HG03039 (cell line): ENCODE data around the gene DNTT.
A peak's percentile ranks its signal among the peaks of the same experiment; 100 is the strongest.
"Not testable (repeated sequence)": the region's sequence is repeated elsewhere in the genome, so short reads cannot be mapped to it uniquely, and the experiment has no call there.

Source experiments
- ATAC-seq: cut with Tn5 transposase; IDR thresholded peaks from one replicate; pipeline ENCODE4 v1.9.1; 2021; ENCODE audit warnings: mild to moderate bottlenecking, moderate library complexity; ENCODE audit not compliant: unreplicated experiment

Gene DNTT

DNA sequence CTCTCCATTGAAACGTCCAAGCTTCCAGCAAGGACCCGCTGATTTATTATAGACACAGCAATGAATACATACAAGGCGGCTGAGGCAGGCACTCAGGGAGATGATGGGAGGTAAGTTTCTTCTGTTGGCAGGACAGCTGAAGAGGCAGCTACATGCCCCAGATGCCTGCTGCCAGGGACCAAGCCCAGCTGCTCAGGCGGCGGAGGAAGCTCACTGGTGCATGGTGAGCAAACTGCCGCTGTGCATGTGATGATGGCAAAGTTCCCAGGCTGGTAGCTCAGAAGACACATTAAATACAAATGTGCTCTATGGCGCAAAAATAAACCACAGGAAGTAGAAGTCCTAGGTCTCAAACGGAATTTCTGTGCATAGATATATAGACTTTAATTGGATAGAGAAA is 2.3 kb downstream of the DNTT start:
- no peak for ATAC-seq

DNA sequence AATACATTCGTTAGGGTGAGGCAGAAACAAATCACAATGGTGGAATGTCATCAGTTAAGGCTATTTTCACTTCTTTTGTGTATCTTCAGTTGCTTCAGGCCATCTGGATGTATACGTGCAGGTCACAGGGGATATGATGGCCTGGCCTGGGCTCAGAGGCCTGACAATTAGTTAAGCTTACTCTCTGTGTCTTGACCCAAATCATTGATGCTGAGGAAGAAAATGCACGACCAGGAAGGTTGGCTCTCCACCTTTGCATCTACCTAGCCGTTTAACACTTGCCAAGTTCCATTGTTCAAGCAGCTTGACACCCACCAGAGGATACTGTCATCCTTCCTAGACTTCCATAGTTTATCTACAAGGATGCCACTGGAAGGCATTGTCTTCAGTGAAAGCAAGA is 4.6 kb downstream of the DNTT start:
- not testable (repeated sequence) for ATAC-seq

DNA sequence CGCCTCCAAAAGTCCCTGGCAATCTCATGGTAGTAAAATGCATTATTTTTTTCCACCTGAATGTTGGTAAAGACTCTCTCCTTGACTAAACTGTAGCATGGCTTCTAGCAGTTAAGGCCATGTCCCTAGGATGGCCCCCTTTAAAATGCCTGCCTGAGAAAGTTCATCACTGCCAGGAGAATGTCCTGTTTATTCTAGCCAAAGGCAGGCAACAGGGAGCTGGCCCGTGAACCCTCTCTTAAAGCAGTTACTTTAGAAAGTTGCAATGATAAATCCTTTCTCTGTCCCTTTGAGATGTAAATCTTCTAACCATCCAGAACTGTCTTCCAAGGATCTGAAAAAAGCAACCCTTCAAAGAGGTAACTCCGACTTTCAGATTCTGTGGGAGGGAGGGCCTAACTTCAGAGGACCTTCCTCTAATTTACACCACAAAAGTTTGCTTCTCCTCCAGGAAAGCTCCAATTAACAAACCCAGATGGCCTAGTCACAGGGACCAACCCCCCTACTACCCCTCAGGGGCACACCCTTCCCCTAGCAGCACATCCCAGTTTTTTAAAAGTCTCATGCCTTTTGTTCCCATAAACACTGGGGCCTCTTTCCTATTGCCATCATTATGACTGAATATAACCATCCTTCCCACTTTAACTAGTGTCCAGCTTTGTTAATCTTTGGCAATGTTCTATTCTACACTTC is 5.5 kb downstream of the DNTT start:
- no peak for ATAC-seq

DNA sequence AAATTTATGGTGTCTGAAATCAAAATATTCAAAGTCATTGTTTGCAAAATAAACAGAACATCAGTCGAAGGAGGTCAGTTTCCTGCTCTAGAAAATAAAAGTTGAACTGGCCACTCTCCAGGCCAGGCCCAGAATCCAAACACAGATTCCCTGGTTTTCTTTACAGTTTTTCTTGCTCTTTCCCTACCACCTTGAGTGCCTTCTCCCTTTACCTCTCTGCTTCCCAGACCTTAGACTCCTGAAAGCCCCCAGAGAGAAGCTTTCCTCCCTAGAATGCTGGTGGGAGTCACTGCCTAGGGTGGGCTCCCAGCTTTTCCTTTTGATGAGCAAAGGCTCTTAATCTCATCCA is 6.1 kb downstream of the DNTT start:
- no peak for ATAC-seq

DNA sequence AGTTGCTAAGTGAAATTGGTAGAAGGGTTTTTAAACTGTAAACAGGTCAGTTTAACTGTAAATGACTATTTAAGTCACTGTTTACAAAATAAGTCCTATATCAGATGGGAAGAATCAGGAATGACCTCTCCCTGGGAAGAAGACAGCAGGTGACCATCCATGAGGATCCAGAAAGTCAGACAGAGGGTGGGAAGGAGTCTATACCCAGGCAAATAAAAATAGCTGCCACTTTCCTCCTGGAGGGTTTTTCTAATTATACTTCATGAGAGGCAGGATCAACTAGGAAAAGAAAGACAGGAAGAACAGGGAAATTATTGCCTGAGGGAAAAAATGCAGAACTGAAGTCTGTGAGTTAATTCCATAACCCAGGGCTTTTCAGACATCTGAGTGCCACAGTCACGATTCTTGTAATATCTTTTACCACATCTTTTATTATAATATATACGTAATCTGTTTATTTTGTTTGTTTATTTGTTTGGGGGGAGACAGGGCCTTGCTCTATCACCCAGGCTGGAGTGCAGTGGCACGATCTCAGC is 7.0 kb downstream of the DNTT start:
- ATAC-seq = no peak

DNA sequence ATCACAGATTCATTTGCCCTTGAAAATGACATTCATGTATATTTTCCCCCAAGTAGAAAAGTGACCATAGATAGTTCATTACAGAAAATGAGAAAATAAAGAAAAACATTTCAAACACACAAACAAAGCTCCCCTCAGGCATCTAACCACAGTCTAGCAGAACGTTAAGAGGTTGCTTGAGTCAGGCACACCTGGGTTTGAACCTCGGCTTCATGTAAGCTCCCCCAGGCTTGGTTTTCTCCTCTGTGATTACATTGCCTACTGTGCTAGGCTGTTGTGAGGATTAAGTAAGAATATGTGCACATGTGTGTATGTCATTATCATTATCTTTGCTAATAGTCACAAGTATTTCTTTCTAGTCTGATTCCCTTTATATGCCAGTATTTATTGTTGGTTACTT is 9.1 kb downstream of the DNTT start:
- no peak for ATAC-seq

DNA sequence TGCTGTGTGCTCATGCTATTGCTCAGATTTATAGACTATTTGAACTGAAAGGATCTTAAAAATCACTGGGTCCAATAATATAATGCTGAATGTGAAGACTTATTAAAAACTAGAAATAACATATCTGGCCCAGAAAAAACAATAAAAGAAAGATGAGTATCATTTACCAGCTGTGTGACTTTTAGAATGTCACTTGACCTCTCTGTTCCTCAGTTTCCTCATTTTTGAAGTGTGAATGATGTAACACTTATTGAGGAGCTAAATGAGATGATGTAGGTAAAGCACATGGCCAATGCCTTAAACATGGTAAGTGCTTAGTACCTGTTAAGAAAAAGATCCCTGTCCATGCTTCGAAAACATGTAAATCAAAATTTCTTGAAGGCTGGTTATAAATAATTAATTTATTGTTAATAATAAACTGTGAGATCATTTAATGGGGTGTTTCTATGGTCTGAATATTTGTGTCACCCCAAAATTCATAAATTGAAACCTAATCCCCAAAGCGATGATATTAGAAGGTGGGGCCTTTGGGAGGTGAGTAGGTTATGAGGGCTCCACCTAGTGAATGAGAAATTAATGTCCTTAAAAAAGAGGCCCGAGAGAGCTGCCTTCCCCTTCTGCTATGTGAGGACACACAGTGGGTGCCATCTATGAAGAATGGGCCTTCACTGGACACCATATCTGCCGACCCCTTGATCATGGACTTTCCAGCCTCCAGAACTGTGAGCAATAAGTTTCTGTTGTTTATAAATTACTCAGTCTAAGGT is 13.0 kb downstream of the DNTT start:
- no peak for ATAC-seq

DNA sequence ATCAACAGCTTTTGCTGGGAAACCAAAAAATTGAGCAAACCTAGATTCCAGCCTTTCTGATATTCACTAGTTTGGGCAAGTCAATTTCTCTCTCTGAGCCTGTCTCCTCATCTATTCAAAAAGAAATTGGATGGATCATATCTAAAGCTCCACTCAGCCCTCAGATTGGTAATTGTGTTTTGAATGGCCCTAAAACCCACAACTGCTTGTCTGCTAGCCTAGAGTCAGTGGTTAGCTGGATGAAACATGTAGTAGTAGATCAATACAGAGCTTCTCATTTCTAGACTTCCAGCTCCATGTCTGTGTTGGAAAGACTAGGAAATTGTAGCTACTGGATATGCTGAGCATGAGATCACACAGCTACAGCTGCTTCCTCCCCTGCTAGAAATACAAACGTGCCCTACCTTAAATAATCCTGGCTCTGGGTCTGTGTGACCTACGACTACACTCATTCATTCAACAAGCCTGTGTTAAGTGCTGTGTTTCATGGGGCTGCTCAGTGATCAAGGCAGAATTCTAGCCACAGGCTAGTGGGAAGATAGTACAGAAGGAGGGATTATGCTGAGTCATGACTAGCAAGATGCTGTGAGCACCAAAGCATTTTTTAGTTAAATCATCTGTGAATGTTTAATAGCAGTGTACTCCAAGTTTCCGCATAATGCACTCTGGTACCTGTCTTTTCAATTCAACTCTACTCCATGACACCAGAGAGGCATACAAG is 15.7 kb downstream of the DNTT start:
- ATAC-seq = no peak

DNA sequence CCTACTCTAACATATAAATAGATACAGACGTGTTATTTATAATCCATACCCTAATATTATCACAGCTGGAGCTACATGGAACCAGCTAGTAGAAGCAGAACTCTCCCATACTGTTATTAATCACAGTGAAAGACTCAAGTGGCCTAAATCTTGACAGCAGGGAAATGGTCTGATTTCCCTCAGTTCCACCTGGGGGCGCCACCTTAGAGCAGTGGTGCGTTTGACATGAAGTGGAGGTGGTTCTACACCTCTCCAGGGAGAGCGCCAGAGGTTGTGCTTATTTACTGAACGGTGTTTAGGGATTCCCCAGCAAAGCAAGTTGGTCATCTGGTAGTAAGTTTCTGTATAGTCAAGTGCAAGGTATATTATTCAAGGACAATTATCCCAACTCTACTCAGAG is 17.6 kb downstream of the DNTT start:
- ATAC-seq = no peak

DNA sequence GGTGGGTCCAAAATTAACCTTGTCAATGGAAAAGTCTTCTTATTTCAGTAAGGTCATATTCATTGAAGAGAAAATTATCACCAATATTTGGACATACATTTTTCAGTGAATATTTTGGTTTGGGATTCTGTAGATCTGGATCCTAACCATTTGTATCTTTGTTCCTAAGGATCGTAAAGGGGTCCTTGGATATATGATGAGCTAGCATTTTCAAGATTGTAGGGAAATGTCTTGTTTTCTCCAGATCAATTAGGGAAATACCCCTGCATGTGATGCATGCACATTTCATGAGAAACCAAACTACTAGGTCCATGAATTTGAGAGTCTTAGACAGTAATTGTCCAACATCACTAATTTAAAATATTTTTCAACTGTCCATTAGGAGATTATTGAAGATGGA is 18.0 kb downstream of the DNTT start:
- no peak for ATAC-seq

DNA sequence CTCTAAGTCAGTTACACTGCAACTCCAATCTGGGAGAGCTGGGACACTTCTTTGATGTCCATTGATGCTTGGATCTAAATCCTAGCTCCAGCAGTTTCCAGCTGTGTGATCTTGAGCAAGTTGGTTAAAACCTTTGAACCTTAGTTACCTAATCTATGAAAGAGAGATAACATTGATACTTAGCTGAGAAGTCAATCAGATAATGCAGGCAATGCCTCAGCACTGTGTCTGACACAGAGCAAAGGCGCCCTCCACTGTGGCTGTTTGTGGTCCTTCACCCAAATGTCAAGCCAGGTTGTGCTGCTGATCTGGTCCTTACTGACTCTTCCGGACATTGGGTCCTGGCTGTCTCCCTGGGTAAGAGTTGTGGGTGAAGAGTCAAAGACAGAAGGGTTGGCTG is 20.2 kb downstream of the DNTT start:
- no peak for ATAC-seq

DNA sequence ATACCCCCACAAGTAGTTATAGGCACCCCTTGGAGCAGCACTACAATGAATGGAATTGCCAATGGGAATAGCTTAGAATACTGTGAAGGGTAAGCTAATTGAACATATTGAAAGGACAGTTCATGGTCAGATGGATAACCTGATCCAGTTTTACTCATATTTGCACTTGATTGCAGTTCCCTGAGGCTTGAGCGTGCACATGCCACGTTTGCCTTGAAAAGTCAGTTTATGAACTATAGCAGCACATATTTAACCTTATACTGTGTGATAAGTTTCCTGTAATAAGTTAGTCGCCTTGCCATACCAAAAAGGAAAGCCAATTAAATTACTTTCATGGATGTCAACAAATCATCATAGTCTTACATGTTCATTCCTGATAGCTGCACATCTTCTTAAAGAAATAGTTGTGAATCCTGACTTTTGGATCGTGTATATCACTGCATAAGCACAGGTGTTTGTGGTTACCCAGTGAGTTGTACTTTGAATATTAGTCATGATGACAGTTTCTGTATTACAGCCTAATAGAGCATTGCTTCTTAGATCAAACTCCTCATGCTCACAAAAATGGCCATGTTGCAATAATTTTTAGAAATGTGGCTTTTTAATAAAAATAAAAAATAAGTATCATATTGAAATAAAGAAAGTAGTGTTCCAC is 21.6 kb downstream of the DNTT start:
- peak; percentile 91 for ATAC-seq

DNA sequence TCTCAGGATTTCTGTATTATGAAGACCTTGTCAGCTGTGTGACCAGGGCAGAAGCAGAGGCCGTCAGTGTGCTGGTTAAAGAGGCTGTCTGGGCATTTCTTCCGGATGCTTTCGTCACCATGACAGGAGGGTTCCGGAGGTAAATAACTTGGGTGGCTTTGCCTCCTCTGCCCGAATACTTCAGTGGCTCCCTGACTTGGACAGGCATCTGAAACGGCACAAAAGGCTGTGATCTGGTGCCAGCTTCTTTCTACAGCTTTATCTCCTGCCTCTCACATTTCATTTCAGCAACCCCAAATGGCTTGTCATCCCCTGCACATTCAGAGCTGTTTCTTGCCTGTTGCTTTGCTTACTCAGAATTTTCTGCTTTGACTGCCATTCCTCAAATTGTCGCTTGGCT is 23.2 kb downstream of the DNTT start:
- no peak for ATAC-seq

DNA sequence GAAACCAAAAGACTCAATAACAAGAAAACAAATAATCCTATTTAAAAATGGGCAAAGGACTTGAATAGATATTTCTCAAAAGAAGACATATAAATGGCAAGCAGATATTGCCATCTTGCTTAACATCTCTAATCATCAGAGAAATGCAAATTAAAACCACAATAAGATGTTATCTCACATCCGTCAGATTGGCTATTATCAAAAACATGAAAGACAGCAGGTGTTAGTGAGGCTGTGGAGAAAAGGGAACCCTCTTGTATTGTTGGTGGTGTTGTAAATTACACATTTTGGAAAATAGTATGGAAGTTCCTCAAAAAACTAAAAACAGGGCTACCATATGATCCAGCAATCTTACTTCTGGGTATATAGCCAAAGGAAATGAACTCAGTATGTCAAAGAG is 28.9 kb downstream of the DNTT start:
- ATAC-seq = no peak

DNA sequence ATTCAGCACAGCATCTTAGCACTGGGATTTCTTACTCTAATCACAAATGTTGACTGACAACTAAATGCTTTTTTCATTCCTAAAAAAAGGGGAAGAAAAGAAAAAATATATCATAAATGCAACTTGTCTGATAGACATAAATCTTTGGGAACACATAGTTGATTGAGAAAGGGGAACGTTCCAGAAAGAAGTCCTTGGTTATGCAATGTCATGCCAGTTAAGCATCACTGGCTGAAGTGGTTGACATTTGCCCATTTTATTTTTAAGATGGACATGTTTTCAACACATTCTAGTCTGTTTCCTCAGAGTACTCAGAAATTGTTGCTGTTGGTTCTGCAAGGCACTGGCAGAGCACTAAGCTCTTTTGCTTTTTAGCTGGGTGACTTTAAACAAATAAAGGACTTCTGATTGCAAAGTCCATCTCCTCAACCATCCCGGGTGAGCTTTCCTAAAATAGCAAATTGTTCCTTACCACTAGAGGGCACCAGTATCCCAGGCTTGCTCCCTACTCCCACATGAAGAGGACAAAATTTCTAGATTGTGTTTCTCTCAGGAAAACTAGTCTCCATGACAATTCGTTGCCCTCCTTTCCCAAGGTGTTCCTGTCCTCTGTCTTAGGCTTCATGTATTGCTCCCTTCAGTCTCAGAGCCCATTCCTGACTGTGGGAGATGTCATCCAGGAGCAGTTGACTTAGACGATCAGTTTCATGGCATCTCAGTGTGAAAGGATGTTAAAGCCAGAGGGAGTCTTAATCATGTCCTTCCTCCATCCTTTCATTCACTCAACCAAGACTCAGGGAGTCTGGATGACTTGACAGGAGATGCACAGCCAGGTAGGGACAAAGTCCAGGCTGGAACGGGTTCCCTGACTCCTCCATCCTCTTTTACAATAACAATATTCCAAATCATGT is 30.6 kb downstream of the DNTT start:
- ATAC-seq = no peak

DNA sequence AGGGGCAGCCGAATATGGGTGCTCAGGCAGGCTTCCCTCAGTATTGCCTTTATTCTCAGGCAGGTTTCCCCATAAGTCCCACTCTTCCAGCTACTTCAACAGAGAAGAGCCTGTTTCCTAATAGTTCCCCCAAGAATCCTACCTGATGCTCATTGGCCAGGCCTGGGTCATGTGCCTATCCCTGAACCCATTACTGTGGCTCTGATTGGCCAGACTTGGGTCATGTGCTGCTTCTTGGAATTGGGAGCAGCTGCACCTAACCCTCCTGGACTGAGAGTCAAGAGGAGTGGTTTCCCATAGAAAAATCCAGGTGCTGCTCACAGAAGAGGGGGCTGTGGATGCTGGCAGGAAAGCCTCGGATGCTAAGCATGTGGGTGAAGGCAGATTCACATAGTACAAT is 32.9 kb downstream of the DNTT start:
- no peak for ATAC-seq

DNA sequence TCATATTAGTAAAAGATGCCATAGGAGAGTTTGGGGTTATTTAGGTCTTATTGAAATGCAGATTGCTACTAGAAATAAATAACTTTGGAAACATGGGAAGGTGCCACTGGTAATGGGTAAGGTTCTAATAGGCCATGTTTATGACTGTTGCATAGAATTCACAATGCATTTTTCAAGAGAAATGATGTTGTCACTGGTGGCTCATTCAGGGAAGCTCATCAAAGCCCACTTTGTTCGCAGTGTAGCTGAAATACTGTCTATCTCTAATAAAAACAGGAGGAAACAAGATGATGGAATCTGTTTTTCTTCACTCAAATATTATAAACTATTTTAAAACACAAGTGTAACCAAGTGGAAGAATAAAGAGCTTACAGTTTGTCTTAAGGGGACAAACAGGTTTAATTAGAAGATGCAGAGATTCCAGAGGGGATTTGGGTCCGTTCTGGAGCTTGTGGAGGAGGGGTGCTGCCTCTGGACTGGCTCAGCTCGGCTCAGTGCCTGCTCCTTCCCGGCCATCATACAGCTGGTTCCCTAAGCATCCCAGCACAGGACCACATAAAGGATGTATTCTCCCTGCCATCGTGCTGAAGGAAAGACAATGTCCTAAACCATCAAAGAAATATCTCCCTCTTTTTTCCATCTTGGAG is 34.2 kb downstream of the DNTT start:
- no peak for ATAC-seq

DNA sequence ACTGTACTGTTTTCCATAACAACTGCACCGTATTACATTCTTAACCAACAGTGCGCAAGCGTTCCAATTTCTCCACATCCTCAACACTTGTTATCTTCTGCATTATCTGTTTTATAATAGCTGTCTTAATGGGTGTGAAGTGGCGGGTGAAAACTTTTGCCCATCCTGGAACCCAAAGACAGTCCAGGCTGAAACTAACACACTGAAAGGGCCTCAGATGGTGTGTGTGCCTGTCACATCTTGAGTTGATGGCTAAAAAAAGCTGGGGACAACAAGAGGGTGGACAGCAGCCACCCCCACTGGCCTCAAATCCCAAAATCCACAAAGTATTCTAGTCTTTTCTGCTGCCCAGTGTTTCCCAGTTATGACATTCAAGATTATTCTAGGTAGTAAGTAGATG is 35.1 kb downstream of the DNTT start:
- ATAC-seq = no peak

DNA sequence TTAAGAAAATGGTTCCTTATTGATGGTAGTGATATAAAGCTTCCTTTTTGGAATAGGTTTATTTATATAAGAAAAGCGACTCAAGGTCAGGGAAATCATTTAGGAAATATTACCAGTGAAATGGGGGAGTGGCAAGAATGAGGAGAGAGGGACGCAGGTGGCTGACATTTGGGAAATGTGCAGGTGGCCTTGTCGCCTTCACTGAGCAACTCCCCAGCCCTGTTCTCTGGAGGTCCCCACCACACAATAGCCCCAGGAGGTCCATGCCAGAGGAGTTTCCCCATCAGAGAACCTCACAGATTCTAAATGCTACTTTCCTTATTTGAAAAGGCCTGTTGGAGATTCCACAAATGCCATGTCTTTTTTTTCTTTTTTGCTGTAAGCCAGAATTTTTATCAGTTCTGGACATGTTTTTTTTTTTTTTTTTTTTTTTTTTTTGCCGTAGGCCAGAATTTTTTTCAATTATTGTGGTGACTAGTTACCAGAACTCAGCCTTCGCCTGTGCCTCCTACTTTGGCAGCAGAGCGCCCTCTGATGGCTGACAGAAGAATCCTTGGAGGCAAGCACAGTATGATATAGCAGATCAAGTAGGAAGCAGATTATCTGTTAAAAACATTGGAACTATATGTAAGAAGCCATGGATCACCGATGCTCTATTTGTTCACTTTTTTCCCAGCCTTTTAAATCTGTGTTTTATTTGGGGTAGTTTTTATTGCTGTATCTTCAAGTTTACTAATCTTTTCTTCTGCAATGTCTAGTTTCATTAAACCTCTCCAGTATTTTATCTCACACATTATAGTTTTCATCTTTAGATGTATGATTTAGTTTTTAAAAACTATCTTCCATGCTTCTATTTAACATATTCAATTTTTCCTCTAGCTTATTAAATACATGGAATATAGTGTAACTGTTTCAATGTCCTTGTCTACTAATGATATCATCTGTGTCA is 36.0 kb downstream of the DNTT start:
- no peak for ATAC-seq
